Epithelial cell of proximal tubule (primary cell): ENCODE results near the gene DGKB. TPM values are rescaled to one million over a fixed set of nuclear protein-coding genes. Genes with fewer than 3 reads are reported as not detected.

ENCODE experiments used
- DNase-seq: peaks from one replicate; pipeline ENCODE4 v3.0.0-alpha.2; 2011; ENCODE audit warnings: low read depth
- H3K4me3 ChIP-seq: 2 replicates; pipeline ENCODE4 v1.5.1; 2011; ENCODE audit warnings: low read depth, mild to moderate bottlenecking, low read length
- CTCF ChIP-seq: conservative IDR thresholded peaks from 2 replicates; pipeline ENCODE4 v1.5.1; 2012; ENCODE audit warnings: low read depth, mild to moderate bottlenecking, low read length
- total RNA-seq: library from RNA; depleted of rRNA; stranded (reverse); fragments of >200 nt; gene quantifications from 2 replicates; pipeline ENCODE4 v1.2.3, GENCODE V29; 2015

DGKB gene
- total RNA-seq, 1 donor from 2014 or later: 0.69 TPM

GRCh38 chr7:14894826-14895225, 7.7 kb downstream of the DGKB start:
- DNase-seq: no peak
- no peak overlapping the region for H3K4me3 ChIP-seq
- TF ChIP-seq CTCF: no peak

- no peak for DNase-seq
- no peak for TF ChIP-seq CTCF
Observed at GRCh38 chr7:14892961-14893360, 9.6 kb downstream of the DGKB start.

GRCh38 chr7:14891289-14891688, 11.3 kb downstream of the DGKB start:
- no peak for TF ChIP-seq CTCF
- H3K4me3 ChIP-seq: no peak overlapping the region
- no peak for DNase-seq

More at GRCh38 chr7:14892961-14893360, 9.6 kb downstream of the DGKB start:
- no peak overlapping the region for H3K4me3 ChIP-seq

GRCh38 chr7:14888962-14889361, 13.6 kb downstream of the DGKB start:
- DNase-seq: no peak
- no peak for TF ChIP-seq CTCF
- H3K4me3 ChIP-seq: no peak overlapping the region

- no peak overlapping the region for H3K4me3 ChIP-seq
- TF ChIP-seq CTCF: no peak
- DNase-seq: no peak
Observed at GRCh38 chr7:14886533-14886932, 16.0 kb downstream of the DGKB start.

- TF ChIP-seq CTCF: no peak
- no peak for DNase-seq
- no peak overlapping the region for H3K4me3 ChIP-seq
Observed at GRCh38 chr7:14875941-14876587, 26.5 kb downstream of the DGKB start.

- DNase-seq: no peak
- no peak for TF ChIP-seq CTCF
- no peak overlapping the region for H3K4me3 ChIP-seq
Observed at GRCh38 chr7:14871880-14872279, 30.7 kb downstream of the DGKB start.
